Activated effector memory CD4-positive, alpha-beta T cell treated with Interleukin-2 at 50 U/mL for 16 hours (primary cell): Measurements from ENCODE around the gene PRKN.

Experiments used
- DNase-seq: peaks from one replicate; pipeline ENCODE4 v3.0.0-alpha.2; 2020

Gene PRKN

GRCh38 chr6:161379834-161380582, 1347.6 kb downstream of the PRKN start:
- DNase-seq: no peak

- no peak for DNase-seq
Observed at GRCh38 chr6:161378115-161378514, 1349.5 kb downstream of the PRKN start.

GRCh38 chr6:161377116-161377515, 1350.5 kb downstream of the PRKN start:
- no peak for DNase-seq

DNA sequence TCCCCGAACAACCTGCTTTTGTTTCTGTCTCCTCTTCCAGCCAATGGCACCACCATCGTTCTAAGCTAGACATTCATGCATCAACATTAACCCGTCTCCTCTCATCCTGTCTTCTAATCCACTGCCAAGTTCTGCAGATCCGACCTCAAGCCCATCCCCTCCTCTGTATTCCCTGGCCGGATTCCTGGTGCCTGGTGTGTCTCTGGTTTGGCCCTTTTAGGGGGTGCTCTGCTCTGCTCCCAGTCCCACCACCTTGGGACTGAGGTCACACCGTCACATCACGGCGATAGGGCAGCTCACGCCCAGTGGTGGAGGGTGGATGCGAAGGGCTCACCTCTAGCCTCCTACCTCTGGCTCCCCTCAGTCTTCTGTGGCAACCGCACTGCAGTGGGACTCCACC, 1351.2 kb downstream of the PRKN start:
- DNase-seq: no peak

- DNase-seq: no peak
Observed at GRCh38 chr6:161374971-161375873, 1352.3 kb downstream of the PRKN start.

GRCh38 chr6:161373905-161374451, 1353.6 kb downstream of the PRKN start:
- peak; percentile 32 for DNase-seq

GRCh38 chr6:161372422-161372793, 1355.2 kb downstream of the PRKN start:
- DNase-seq: no peak

DNA sequence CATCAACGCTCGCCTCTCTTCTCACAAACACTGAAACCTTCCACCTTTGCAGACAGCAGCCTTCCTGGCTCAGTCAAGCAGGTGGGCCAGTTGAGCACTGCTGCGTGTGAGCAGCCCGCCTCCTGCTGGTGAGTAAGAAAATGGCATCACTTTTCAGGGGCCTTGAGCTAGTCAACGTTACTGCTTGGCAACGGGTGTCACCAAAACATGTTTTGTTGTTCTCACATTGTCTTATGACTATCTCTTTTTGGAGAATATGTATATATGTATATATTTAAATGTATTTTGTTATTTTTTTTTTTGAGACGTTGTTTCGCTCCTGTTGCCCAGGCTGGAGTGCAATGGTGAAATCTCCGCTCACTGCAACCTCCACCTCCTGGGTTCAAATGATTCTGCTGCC, 1356.7 kb downstream of the PRKN start:
- DNase-seq: peak; percentile 51

- DNase-seq: no peak
Observed at GRCh38 chr6:161369339-161369738, 1358.2 kb downstream of the PRKN start.

DNA sequence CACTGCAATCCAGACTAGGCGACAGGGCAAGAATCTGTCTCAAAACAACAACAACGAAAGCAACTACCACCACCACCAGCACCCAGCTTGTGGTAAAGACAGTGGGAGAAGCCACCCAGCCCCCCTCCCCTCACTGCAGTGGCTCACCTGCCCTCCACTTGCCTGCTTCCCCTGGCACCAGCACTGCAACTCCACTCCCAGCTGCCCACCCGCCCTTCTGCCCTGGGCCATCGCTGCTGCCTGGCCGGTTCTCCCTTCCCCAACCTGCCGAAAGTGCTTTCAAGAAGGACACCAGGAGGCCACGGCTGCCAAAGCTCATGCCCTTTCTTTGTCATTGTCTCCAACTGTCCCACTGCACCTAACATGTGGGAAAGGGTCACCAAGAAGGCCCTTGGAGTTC, 1359.1 kb downstream of the PRKN start:
- DNase-seq: no peak

DNA sequence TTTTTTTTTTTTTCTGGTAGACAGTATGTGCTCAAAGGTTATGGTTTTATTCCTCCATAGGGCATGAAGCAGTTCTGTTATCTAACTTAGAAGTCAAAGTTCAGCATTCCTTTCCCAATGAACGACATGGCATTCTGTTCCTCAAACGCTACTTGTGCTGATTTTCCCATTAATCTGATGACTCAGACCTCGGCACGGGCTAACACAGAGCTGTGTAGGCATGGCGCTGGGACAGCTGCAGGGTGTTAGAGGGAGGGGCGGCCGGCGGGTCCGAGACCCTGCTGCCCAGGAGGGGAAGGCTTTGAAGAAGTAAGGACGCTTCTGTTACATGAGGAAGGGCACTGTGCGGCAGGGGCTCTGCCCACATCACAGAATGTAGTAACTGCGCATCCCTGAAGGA, 1360.1 kb downstream of the PRKN start:
- no peak for DNase-seq

DNA sequence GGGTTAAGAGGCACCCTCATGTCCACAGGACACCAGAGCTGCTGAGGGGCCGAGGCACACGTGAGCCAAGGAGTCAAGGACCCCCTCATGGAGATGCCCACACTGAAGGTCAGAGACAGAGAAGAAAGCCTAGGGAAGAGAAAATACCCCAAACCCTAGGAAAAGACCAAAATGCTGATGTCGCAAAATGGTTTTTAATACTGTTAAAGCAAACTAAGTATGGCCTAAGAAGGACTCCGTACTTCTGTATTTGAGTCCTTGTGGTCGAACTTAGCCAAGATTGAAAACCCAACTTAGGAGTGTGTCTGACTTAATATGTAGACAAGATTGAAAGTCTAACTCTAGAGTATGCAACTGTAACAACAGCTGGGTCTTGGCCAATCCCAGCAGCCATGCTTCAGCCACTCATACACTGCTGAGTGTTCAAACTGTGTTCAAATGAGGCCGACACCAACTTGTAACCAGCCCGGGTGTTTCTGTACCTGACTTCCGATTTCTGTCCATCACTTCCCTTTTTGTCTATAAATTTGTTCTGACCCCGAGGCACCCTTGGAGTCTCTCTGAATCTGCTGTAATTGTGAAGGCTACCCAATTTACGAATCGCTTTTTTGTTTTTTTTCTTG, 1361.2 kb downstream of the PRKN start:
- DNase-seq: no peak

GRCh38 chr6:161365633-161366032, 1361.9 kb downstream of the PRKN start:
- DNase-seq: no peak

GRCh38 chr6:161363286-161363685, 1364.3 kb downstream of the PRKN start:
- DNase-seq: no peak

DNA sequence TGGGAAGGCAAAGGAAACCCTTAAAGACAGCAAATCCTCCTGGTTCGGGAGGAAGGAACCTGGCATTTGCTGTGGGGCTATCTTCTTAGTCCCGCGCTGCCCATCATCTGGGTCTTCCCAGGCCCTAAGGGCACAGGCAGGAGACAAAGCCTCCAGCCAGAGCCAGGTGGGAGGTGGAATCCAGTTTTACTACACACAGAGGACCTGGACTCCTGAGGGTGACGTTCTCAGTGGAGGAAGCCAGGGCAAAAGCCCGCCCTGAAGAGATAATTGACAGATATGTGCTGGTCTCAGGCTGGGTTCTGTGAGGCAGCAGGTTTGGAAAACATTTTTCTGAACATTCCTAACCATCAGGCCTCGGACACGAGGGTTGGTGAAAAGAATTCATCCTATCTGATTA, 1365.3 kb downstream of the PRKN start:
- DNase-seq: no peak

DNA sequence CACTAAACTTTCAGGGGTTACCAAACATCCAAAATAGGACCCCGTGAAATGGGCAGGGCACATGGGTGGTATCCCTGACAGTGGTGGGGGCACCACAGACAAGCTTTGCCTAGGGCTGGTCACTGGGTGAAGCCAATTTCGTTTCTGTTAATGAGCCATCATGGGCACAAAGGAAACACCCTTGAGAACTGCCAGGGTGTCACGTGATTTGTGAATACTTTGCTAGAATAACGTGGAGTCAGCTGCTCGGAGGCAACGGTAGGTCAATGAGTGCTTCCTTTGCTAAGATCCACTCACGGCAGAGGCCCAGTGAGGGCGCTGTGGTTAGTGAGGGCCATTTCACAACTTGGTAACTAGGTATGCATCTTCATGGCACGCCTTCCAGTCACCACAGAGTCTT, 1366.0 kb downstream of the PRKN start:
- no peak for DNase-seq

DNA sequence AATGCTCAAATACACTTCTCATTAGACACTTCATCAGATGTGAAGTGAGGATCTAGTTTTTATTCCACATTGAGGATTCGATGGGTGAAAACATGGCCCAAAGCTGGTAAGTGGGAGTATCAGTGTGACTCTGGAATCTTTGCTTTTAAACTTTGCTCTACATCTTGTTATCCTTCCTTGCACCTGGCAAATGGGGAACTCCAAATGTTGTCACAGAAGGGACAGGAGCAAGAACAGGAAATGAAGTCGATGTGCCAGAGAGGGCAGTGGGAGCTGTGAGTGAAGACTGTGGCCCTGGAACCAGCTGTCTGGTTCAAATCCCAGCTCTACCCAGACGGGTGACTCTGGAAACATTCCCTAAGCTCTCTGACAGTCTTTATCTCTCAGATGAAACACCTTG, 1367.0 kb downstream of the PRKN start:
- DNase-seq: no peak

- DNase-seq: no peak
Observed at GRCh38 chr6:161359618-161359945, 1368.0 kb downstream of the PRKN start.

GRCh38 chr6:161356167-161356854, 1371.3 kb downstream of the PRKN start:
- no peak for DNase-seq

GRCh38 chr6:161355696-161356095, 1371.9 kb downstream of the PRKN start:
- no peak for DNase-seq

DNA sequence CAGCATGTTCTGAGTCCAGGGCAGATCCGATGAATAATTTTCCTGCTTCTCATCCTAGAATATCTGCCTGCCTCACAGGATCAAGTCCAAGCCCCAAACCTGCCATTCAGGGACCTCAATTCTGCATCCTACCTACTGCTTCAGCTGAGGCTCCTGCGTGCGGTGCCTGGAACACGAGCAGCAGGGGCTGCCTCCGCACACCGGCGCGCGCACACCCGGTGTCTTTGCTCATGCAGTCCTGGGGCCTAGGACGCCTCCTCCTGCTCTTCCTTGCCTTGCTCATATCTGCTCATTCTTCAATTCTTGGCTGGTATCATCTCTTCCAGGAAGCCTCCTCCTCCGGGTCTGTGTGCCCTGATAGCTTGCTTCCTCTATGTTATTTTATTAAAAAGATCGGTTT, 1372.6 kb downstream of the PRKN start:
- no peak for DNase-seq

GRCh38 chr6:161354276-161354840, 1373.2 kb downstream of the PRKN start:
- no peak for DNase-seq

GRCh38 chr6:161353208-161353613, 1374.4 kb downstream of the PRKN start:
- no peak for DNase-seq
